ENCODE results near the gene NRP1.

Gene NRP1

GRCh38 chr10:33347211-33347610, 12.7 kb upstream of the NRP1 start:
- DNase-seq = no peak

DNA sequence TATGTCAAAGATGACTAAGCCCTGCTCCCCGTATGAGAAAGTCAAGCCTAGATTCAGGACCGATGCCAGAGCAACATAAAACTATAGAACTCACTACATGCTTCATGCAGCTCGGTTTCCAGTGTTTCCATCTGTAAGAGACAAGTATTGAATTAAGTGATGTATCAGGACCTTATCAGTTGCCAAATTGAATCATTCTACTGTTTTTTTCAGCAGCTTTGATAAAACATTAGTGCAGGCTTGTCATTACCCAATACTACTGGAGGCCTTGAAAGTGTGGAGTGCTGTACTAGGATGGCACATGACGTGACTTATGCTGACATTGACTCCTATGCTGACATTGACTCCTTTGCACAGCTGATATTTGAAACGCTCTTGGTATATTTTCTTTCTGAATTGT, 10.8 kb upstream of the NRP1 start:
- DNase-seq = no peak

DNA sequence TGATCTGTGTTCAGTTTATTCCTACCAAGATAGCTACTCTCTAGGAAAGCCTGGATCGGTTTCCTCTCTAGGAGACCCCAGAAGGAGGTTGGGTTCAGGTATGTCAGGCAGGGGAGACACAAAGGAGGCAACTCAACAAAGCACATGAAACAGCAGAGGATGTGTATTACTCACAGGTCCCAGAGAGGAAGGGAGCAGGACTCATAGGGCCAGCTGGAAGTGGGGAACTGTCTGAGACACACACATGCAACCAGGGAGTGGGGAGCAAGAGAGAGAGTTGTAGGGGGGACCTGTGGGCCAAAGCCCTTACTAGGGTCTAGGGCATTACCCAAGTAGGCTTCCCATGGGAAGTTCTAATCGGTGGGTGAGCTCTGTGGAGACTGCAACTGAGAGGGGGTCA, 10.2 kb upstream of the NRP1 start:
- no peak for DNase-seq

GRCh38 chr10:33341637-33342036, 7.2 kb upstream of the NRP1 start:
- DNase-seq = no peak

GRCh38 chr10:33337326-33337957, 3.0 kb upstream of the NRP1 start:
- no peak for DNase-seq

DNA sequence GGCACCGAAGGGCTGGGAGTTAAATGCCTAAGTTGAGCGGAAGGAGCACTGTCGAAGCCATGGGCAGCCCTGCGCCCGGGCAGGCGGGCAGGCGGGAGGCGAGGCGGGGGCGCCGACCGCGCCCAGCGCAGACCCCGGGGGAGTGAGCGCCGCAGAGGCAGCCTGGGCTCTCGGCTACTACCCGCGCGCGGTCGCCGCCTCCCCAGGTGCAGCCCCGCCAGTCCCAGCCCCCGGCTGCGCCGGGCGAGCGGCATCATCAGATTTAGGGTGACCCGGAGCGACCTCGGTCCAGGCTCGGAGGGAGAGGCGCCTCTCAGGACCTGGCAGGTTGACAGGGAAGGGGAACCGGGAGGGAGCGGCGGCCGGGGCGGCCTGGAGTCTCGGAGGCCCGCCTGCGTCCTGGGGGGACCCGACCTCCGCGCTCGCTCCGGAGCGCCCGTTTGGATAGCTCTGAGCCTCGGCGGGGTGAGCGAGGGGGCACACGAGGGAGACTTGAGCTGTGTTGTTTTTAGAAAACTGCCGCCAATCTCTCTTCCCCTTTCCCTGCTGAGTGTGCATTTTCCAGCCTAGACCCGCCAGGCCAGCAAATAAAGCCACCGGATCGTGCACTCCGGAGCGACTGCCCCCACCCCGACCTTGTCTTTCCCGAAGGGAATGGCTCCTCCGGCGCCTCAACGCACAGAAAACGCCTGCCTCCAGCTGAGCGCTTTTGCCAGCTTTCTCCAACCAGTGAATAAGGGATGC, 2.3 kb upstream of the NRP1 start:
- DNase-seq = no peak

DNA sequence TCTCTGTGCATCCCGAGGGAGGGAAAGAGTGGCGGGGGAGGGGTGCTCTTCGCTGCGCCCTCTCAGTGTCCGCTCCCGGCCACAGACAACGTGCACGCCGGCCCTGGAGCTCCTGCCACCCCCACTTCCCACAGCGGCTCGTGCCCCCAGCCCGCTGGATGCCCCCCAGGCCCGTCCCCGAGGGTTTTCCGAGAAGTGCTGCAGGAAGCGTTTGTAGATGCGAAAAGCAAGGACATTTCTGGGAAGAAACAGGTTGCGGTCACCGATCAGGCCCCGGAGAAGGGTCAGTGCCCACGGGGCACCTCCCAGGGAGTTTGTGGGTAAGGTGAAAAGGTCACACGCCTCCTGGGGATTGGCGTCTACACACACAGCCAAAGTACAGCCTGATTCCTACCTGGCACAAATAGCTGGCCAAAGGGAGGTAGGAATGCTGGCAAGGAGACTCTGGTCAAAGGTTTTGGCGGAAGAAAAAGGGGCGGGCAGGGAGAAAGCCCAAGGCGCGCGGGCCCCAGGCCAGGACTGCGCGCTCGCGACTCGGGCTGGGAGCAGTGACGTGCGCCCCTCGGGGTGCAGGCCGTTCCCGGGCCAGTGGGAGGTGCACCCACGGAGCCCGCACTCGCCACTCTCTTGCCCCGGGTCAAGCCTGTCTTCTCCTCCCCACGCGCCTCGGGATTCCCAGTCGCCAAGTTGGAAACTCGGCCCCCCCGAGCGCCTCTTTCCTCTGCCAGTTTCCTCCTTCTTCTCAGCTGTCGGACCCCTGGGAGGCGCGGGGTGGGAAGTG, 1.5 kb upstream of the NRP1 start:
- no peak for DNase-seq

DNA sequence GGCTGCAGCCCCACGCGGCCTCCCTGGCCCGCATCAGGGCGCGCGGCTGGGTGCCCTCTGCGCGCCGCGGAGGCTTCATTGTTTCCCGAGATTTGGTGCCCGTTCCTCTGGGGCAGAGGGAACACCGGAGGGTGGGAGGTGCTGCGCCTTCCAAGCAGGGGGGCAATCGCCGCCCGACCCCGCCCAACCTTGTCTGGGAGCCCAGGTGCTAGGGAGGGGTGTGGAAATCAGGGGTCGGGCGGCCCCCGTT, 1.0 kb upstream of the NRP1 start:
- no peak for DNase-seq

DNA sequence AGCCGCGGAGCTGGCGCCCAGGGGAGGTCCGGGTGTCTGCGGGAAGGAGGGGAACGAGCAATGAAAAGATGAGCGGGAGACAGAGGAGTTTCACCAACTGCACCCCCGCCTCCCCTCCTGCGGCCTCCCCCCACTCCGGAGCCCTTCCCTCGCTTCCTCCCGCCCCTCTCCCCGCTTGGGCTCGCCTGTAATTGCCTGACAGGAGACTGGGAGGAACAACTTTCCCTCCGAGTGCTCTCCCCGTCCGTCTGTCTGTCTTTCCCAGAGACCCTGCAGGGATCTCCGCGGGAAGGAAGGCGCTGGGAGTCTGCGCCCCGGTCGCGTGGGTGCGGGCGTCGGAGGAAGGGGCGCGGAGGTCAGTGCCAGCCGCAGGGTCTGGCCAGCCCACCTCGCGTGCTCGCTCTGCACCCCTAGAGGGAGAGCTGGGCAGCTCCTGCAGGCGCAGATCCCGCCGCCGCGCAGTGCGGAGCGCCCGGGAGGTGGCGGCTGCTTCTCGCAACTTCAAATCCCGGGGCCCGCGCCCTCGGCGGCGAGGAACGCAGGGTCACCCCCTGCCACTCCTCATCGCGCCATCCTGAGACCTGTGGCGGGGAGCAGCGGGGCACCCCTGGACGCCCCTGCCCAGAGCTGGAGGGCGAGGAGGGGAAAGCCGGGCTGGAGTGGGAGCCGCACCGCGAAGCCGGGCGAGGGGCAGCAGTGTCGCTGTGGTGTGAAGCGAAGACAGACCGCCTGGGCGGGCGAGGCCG, 511 bp upstream of the NRP1 start:
- peak; percentile 62 for DNase-seq

GRCh38 chr10:33333260-33334101, 986 bp downstream of the NRP1 start:
- peak; percentile 78 for DNase-seq

DNA sequence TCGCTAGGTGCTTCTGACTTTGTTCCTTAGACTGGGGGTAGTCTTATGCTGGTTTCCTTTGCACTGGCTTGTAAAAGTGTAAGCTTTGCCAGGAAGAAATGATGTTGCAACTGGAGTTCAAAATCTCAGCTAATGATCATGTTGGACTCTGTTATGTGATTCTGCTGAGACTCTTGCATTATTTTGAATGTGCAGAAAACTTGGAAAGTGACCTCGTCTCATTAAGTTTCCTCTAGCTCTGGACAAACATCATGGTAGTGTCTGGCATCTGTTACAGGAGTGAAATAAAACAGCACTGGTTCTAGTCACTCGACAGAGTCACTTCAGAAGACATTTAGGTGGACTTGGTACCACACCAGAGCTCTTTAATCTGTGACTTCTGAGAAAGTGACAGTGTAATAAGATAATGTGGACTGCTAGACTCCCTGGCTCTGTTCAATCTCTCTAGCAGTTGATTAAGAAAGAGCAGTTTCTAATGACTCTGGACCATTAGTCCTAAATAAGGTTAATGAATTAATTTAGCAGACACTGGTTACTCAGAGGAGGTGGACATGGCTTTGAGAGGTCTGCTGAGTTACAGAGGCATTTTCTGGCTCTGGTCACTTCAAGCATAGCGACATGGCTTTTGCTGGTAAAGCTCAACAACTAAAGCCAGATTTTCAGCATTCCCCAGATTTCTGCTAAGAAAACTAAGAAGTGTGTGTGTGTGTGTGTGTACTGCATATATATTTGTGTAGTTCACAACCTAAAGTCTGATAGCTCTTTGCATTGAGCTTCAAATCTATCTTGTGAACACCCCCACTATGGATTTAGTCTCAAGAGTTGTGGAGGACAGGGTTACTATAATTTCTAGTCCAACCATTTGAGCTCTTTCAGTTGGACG, 2.0 kb downstream of the NRP1 start:
- no peak for DNase-seq

- no peak for DNase-seq
Observed at GRCh38 chr10:33331379-33331694, 3.1 kb downstream of the NRP1 start.

DNA sequence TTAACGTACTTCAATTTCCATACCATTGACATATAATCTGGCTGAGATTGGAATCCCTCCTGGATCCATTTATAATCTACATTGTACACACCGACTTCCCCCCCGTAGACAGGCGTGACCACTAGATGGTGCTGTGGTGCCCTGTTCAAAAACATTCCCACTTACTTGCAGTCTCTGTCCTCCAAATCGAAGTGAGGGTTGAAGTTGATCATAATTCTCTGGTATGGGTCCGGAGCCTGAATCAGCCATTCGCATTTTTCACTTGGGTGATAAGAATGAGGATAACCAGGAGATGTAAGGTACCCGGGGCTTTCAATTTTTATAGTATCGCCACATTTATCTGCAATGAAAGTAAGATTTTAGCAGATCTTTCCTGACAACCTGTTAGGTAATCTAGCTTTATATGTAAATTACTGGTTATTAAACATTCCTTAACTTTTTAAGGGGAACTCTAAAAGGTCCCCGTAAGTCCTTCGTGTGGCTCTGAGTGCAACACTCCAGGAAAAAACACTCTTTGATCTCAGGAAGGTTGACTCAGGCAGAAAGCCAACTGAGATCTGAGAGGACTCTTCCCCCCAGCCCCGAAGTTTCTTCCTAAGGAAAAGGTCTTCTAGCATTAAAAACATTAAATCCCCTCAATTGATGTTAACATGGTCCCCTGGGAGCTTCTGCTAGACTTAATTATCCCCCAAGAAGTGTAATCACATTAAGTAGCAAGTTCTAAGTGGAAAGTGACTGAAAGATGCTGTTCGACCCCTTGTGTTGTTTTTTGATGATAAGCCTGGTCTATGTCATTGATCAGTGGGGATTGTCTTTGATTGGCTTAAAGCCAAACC, 3.7 kb downstream of the NRP1 start:
- peak; percentile 86 for DNase-seq

DNA sequence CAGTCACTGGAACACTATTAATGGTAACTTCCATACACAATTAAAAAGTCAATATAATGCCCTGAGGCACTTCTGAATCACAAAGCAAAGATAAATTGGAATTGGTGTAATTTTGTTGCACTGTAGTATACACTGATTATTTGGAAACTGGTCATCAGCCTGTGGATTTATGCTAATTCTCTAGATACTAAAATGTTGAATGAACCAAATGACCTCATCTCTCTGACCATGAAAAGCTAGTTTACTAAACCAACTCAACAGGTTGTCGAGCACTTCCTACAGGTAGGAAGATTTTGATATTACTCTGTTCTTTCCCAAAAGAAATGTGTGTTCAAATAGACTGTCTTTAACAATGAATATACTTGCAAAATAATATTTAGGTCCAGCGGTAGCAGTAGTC, 5.3 kb downstream of the NRP1 start:
- DNase-seq = no peak

GRCh38 chr10:33328253-33328652, 6.2 kb downstream of the NRP1 start:
- no peak for DNase-seq

- no peak for DNase-seq
Observed at GRCh38 chr10:33327751-33328150, 6.7 kb downstream of the NRP1 start.

- DNase-seq = no peak
Observed at GRCh38 chr10:33326933-33327332, 7.5 kb downstream of the NRP1 start.

GRCh38 chr10:33325929-33326328, 8.5 kb downstream of the NRP1 start:
- no peak for DNase-seq

DNA sequence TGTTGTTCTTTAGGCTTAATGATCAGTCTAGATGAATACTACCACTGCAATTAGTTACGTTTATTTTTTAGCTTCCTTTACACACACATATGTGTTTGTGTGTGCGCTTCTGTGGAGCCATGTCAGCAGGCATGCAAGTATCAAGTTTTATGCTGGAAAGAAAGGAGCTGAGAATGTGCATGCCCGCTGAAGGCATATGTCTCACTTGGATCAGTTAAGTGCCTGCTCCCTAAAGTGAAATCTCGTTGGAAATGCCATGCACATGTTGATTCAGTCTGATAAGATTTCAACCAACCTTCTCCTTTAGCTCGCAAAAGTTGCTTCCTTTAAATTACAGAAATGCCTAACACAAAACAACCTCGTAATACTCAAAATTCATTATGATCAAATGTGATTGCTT, 10.7 kb downstream of the NRP1 start:
- DNase-seq = no peak

DNA sequence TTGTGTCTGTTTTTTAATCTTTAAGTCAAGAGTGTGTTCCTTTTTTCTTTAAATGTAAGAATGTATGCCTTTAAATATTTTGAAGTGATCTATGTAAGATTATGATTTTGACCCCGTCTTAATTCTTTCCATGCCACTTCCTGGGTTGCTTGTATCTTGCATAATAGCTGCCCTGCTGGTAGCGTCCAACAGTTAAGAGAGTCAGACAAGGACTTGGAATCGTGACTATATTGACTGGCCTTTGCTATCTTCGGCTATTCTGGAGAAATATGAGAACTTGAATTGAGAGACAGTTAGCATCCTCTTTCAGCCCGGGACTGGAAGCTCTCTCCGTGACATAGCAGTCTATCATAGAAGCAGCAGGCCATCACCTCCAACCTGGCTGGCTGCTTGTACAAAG, 13.0 kb downstream of the NRP1 start:
- DNase-seq = peak; percentile 56

- no peak for DNase-seq
Observed at GRCh38 chr10:33320288-33320687, 14.2 kb downstream of the NRP1 start.
